Neuronal stem cell (in vitro differentiated cells): ENCODE data around the gene HDAC4.

Experiments used
- DNase-seq: peaks from one replicate; pipeline ENCODE4 v3.0.0-alpha.2; 2013; ENCODE audit warnings: low spot score
- H2AFZ ChIP-seq: one replicate; pipeline ENCODE4 v1.6.1; 2013; ENCODE audit warnings: mild to moderate bottlenecking, low read length, inconsistent platforms
- H2AK5ac ChIP-seq: 2 replicates; pipeline ENCODE4 v1.6.1; 2013; ENCODE audit warnings: low read depth, mild to moderate bottlenecking, inconsistent platforms, low read length, moderate library complexity, mixed read lengths
- H2BK120ac ChIP-seq: 2 replicates; pipeline ENCODE4 v1.6.1; 2013; ENCODE audit warnings: low read depth, mild to moderate bottlenecking, inconsistent platforms, low read length, moderate library complexity, mixed read lengths
- H2BK12ac ChIP-seq: one replicate; pipeline ENCODE4 v1.6.1; 2013; ENCODE audit warnings: low read length, inconsistent platforms
- H2BK15ac ChIP-seq: 2 replicates; pipeline ENCODE4 v1.6.1; 2013; ENCODE audit warnings: mild to moderate bottlenecking, low read length, inconsistent platforms, mixed read lengths
- H2BK5ac ChIP-seq: one replicate; pipeline ENCODE4 v1.6.1; 2013; ENCODE audit warnings: inconsistent platforms, mild to moderate bottlenecking, low read length, moderate library complexity
- H3K14ac ChIP-seq: one replicate; pipeline ENCODE4 v1.6.1; 2013; ENCODE audit warnings: low read length, inconsistent platforms
- H3K18ac ChIP-seq: 2 replicates; pipeline ENCODE4 v1.6.1; 2013; ENCODE audit warnings: low read length, inconsistent platforms
- H3K23ac ChIP-seq: 2 replicates; pipeline ENCODE4 v1.6.1; 2013; ENCODE audit warnings: low read depth, mild to moderate bottlenecking, mixed read lengths, low read length, inconsistent platforms; ENCODE audit not compliant: poor library complexity
- H3K27ac ChIP-seq: replicated peaks from 3 replicates; pipeline ENCODE4 v1.5.1; 2013; ENCODE audit warnings: low read length, inconsistent platforms
- H3K27me3 ChIP-seq, 3 experiments: 2 replicates each; pipeline ENCODE4 v1.6.1; 2013; ENCODE audit warnings: low read length in 3 of 3, mild to moderate bottlenecking in 2 of 3, inconsistent platforms in 1 of 3, low read depth in 1 of 3, mixed read lengths in 1 of 3, moderate library complexity in 1 of 3; ENCODE audit not compliant: control insufficient read depth in 3 of 3, insufficient read depth in 3 of 3
- H3K36me3 ChIP-seq, 2 donors: replicated peaks in 1 of 2; 2 replicates each; pipeline ENCODE4 v1.6.1; 2013; ENCODE audit warnings: low read length in 2 of 2; ENCODE audit not compliant: control insufficient read depth in 2 of 2, insufficient read depth in 2 of 2
- H3K4ac ChIP-seq: 2 replicates; pipeline ENCODE4 v1.6.1; 2013; ENCODE audit warnings: inconsistent platforms, mild to moderate bottlenecking, low read length, moderate library complexity
- H3K4me1 ChIP-seq, 2 donors: 1 replicate in 1 of 2; 2 replicates in 1 of 2; pipeline ENCODE4 v1.6.1; 2013; ENCODE audit warnings: low read length in 2 of 2, low read depth in 1 of 2; ENCODE audit not compliant: control insufficient read depth in 2 of 2, insufficient read depth in 1 of 2
- H3K4me2 ChIP-seq: one replicate; pipeline ENCODE4 v1.6.1; 2013; ENCODE audit warnings: mild to moderate bottlenecking, low read length, inconsistent platforms; ENCODE audit not compliant: insufficient read depth, poor library complexity, severe bottlenecking
- H3K4me3 ChIP-seq, 2 donors: 2 replicates each; pipeline ENCODE4 v1.5.1; 2013; ENCODE audit warnings: low read length in 2 of 2, mild to moderate bottlenecking in 2 of 2, inconsistent platforms in 1 of 2, moderate library complexity in 1 of 2
- H3K79me1 ChIP-seq: one replicate; pipeline ENCODE4 v1.6.1; 2013; ENCODE audit warnings: low read depth, mild to moderate bottlenecking, inconsistent platforms, low read length, moderate library complexity
- H3K9ac ChIP-seq: one replicate; pipeline ENCODE4 v1.6.1; 2013; ENCODE audit warnings: mild to moderate bottlenecking, low read depth, low read length, inconsistent platforms; ENCODE audit not compliant: poor library complexity
- H3K9me3 ChIP-seq, 2 donors: replicated peaks in 1 of 2; 2 replicates each; pipeline versions ENCODE3 to v1.6.1; 2013; ENCODE audit warnings: low read length in 2 of 2, mild to moderate bottlenecking in 2 of 2, inconsistent platforms in 1 of 2, low read depth in 1 of 2, mixed read lengths in 1 of 2, moderate library complexity in 1 of 2; ENCODE audit not compliant: control insufficient read depth in 2 of 2, insufficient read depth in 1 of 2
- H4K8ac ChIP-seq: one replicate; pipeline ENCODE4 v1.6.1; 2013; ENCODE audit warnings: low read depth, mild to moderate bottlenecking, inconsistent platforms, low read length, moderate library complexity
- H4K91ac ChIP-seq: one replicate; pipeline ENCODE4 v1.6.1; 2013; ENCODE audit warnings: low read length, low read depth, mild to moderate bottlenecking, inconsistent platforms; ENCODE audit not compliant: poor library complexity
- WGBS, 2 donors: extraction: QIAGEN DNeasy Blood & Tissue Kit; methylation state at CpG; one replicate each; pipeline ENCODE4 v1.1.7; 2013; ENCODE audit warnings: missing lambda C conversion rate in 2 of 2, mixed read lengths in 1 of 2; ENCODE audit not compliant: insufficient read length in 2 of 2, insufficient replicate concordance in 1 of 2; ENCODE audit errors: extremely low coverage in 2 of 2; 5-methylcytosine and 5-hydroxymethylcytosine counted together

HDAC4 gene

GRCh38 chr2:239375278-239376061 lies 25.4 kb downstream of the HDAC4 start:
- peaks cover 0 to 3% of the 10 kb centered on the region in 2 donors for H3K9me3 ChIP-seq
- no peak overlapping the region for H3K4ac ChIP-seq
- H3K36me3 ChIP-seq, result peaks cover 7 to 36% of the 10 kb centered on the region in 2 donors
- peak overlapping the region; percentile 50 for H3K9ac ChIP-seq
- no peak overlapping the region for H2BK12ac ChIP-seq
- H3K79me1 ChIP-seq, result peaks cover 39% of the 10 kb centered on the region
- peak overlapping the region; percentile 94 for H3K23ac ChIP-seq
- H4K8ac ChIP-seq, result no peak overlapping the region
- no peak overlapping the region for H2AFZ ChIP-seq
- H2BK5ac ChIP-seq, result no peak overlapping the region
- no peak overlapping the region for H2BK15ac ChIP-seq
- no peak overlapping the region for H3K4me2 ChIP-seq
- peak overlapping the region; percentile 91 for H3K14ac ChIP-seq
- H3K27me3 ChIP-seq, result no peaks in the 10 kb centered on the region
- peak overlapping the region in 1 of 2 donors; percentile 55 for H3K4me3 ChIP-seq
- no peak overlapping the region for H2BK120ac ChIP-seq
- H4K91ac ChIP-seq, result no peak overlapping the region
- H3K4me1 ChIP-seq, result no peaks in the 10 kb centered on the region
- no CpG with 5 or more reads among the region's 31 CpGs for WGBS, 2 donors
- no peak for DNase-seq
- peak overlapping the region; percentile 46 for H3K18ac ChIP-seq
- no peak overlapping the region for H3K27ac ChIP-seq
- peak overlapping the region; percentile 29 for H2AK5ac ChIP-seq

- Histone ChIP-seq H4K91ac (no peak overlapping the region), H3K4me3 (no peak overlapping the region), H2AK5ac (peak overlapping the region; percentile 33), H3K27ac (no peak overlapping the region), H3K4ac (no peak overlapping the region), H3K4me1 (no peaks in the 10 kb centered on the region), H3K27me3 (no peaks in the 10 kb centered on the region), H2BK12ac (no peak overlapping the region), H4K8ac (no peak overlapping the region), H3K18ac (peak overlapping the region; percentile 34), H2BK120ac (no peak overlapping the region), H3K9ac (no peak overlapping the region), H2AFZ (no peak overlapping the region), H3K9me3 (peaks cover 0 to 3% of the 10 kb centered on the region in 2 donors), H3K79me1 (peaks cover 39% of the 10 kb centered on the region), H3K23ac (peak overlapping the region; percentile 86), H3K4me2 (peak overlapping the region; percentile 0), H3K14ac (no peak overlapping the region), H2BK15ac (no peak overlapping the region), H3K36me3 (peaks cover 7 to 39% of the 10 kb centered on the region in 2 donors), H2BK5ac (no peak overlapping the region)
- no CpG with 5 or more reads among the region's 13 CpGs for WGBS, 2 donors
- DNase-seq, result no peak
Observed at GRCh38 chr2:239374896-239375277, 25.9 kb downstream of the HDAC4 start.

- H3K36me3 ChIP-seq, result peaks cover 7 to 51% of the 10 kb centered on the region in 2 donors
- peak overlapping the region; percentile 10 for H4K8ac ChIP-seq
- H3K9ac ChIP-seq, result no peak overlapping the region
- H3K18ac ChIP-seq, result no peak overlapping the region
- no peak overlapping the region for H3K23ac ChIP-seq
- H2BK120ac ChIP-seq, result no peak overlapping the region
- H3K4ac ChIP-seq, result no peak overlapping the region
- no peak overlapping the region for H4K91ac ChIP-seq
- DNase-seq, result no peak
- H2AK5ac ChIP-seq, result no peak overlapping the region
- H3K79me1 ChIP-seq, result peaks cover 26% of the 10 kb centered on the region
- H3K14ac ChIP-seq, result no peak overlapping the region
- H3K4me2 ChIP-seq, result no peak overlapping the region
- no peak overlapping the region for H2BK12ac ChIP-seq
- no peaks in the 10 kb centered on the region for H3K4me1 ChIP-seq
- peaks cover 0 to 3% of the 10 kb centered on the region in 2 donors for H3K9me3 ChIP-seq
- H2BK15ac ChIP-seq, result no peak overlapping the region
- no CpG with 5 or more reads among the region's 13 CpGs for WGBS, 2 donors
- no peak overlapping the region for H2AFZ ChIP-seq
- peak overlapping the region; percentile 47 for H2BK5ac ChIP-seq
- no peak overlapping the region for H3K27ac ChIP-seq
- H3K27me3 ChIP-seq, result no peaks in the 10 kb centered on the region
- no peak overlapping the region for H3K4me3 ChIP-seq
Observed at GRCh38 chr2:239372835-239373234, 28.0 kb downstream of the HDAC4 start.

GRCh38 chr2:239371726-239372686 lies 28.8 kb downstream of the HDAC4 start:
- H3K27ac ChIP-seq, result no peak overlapping the region
- H3K23ac ChIP-seq, result no peak overlapping the region
- H3K4ac ChIP-seq, result no peak overlapping the region
- H3K4me3 ChIP-seq, result no peak overlapping the region
- no peak overlapping the region for H2BK5ac ChIP-seq
- no peak overlapping the region for H3K4me2 ChIP-seq
- no peak overlapping the region for H2BK120ac ChIP-seq
- no peak overlapping the region for H2AK5ac ChIP-seq
- H3K27me3 ChIP-seq, result no peaks in the 10 kb centered on the region
- H3K18ac ChIP-seq, result no peak overlapping the region
- no peak overlapping the region for H4K91ac ChIP-seq
- no peak overlapping the region for H2AFZ ChIP-seq
- no peak overlapping the region for H2BK12ac ChIP-seq
- no peak overlapping the region for H4K8ac ChIP-seq
- peak overlapping the region; percentile 78 for H3K9ac ChIP-seq
- H3K36me3 ChIP-seq, result peaks cover 5 to 47% of the 10 kb centered on the region in 2 donors
- no peak overlapping the region for H3K14ac ChIP-seq
- DNase-seq, result no peak
- H3K79me1 ChIP-seq, result peaks cover 24% of the 10 kb centered on the region
- WGBS, 2 donors, result no CpG with 5 or more reads among the region's 34 CpGs
- peaks cover 0 to 3% of the 10 kb centered on the region in 2 donors for H3K9me3 ChIP-seq
- no peak overlapping the region for H2BK15ac ChIP-seq
- H3K4me1 ChIP-seq, result no peaks in the 10 kb centered on the region
